NCI-H1436 treated with DMSO at 0.1 percent for 48 hours (cell line): Measurements from ENCODE around the gene DDOST.

ENCODE experiments used
- DNase-seq: peaks from one replicate; lab custom pipeline; 2025; lab: John Stamatoyannopoulos, UW

DDOST gene

DNA sequence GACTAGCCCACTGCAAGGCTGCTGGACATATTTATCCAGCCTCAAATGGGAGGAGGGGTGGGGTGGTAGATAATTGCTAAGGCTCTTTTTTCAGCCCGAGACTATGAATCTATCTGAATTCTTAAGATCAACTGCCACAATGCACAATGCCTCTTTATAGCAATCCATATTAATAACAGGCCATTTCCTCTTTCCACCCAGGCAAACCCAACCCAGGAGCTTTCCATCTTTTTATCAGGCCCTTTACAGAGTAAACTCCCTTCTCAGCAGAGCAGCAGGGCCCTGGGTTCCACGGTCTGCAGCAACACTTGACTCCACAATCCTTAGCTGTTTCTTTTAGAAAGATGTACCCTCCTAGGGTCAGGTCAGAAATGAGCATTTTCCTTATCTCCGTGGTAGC is 806 bp downstream of the DDOST start:
- DNase-seq: no peak

DNA sequence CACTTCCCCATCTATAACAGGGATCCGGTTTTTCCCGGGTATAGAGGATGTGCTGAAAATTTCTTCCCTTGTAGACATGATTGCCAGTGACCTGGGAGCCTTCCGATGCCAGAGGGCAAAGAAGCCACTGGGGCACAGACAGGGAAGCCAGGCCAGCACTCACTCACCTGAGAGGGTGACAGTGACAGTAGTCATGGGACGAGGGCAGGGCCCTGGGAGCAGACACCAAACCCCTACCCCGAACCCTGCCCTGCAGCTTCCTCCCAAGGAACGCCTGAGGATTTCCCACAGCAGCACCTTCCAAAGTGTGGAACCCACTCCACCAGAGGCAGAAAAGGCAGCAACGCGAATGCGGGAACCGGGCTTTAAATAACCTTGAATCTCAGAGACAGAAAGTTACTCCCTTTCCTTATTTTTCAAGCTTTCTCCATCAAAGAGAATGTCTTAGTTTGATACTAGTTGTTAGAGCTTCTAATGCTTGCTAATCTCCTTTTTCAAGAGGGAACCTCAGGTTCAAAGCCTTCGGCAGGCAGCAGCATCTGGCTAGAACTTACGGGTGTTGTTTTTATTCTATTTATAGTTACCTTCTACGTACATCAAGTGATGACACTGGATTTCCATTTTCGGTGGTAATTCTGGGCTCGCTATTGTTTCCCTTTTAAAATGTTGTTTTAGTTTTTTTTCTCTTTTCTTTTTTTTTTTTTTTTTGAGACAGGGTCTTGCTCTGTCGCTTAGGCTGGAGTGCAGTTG is 2.8 kb downstream of the DDOST start:
- DNase-seq: no peak

DNA sequence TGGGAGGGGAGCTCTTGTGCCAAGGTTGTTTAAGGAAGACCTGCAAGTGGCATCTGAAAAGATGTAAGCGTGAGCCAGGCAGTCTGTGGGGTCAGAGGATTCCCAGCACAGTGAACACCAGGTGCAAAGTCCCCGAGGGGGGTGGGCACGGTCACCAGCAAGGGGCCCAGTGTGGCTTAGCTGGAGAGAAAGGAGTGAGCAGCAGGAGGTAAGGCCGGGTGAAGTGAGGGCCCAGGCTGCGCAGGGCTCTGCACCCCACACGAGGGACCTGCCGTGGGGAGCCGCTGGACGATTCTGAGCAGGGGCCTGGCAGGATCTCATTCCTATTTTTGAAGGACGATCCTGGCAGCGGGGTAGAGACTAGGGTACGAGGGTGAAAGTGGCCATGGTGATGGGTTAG is 4.1 kb downstream of the DDOST start:
- DNase-seq: no peak

DNA sequence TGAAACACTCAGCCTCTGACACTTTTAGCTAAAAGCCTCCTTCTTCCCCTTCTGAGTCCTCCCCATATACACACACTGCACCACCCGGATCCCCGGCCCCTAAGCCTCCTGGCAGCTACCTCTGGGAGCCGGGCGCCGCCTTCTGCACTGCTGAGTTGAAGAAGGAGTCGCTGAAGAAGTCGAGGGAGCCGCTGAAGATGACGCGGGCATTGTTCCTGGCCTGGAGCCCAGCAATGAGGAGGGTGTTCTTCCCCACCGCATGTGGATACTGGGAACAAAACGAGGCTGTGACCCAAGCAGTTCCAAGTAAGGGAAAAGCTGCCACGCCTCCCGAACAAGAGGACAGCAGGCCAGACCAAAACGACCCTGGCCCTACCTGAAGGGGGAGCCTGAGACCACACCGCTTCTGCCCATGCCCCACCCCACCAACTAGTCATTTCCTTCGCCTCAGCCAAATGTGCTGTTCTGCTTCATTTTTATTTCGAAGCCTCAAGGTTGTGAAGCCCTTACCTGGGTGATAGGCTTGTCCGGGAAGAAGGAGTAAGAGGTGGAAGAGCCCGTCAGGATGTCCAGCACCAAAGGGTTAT is 7.0 kb downstream of the DDOST start:
- no peak for DNase-seq

DNA sequence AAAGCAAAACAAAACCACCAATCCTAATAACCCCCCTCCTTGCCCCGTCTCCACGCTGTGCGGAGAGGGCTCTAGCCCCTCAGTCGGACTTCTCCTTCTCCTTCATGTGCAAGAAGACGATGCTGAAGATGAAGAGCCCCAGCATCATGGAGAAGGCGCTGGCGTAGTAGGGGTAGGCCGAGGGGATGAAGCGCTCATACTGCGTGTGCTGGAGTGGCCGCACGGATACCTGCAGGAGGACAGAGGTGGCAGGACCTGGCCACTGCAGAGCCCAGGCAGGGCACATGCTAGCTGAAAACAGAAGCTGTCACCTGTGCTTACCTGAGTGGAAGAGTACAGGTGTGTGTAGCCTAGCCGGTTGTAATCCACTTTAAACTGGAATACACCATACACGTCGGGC is 8.9 kb downstream of the DDOST start:
- DNase-seq: no peak

DNA sequence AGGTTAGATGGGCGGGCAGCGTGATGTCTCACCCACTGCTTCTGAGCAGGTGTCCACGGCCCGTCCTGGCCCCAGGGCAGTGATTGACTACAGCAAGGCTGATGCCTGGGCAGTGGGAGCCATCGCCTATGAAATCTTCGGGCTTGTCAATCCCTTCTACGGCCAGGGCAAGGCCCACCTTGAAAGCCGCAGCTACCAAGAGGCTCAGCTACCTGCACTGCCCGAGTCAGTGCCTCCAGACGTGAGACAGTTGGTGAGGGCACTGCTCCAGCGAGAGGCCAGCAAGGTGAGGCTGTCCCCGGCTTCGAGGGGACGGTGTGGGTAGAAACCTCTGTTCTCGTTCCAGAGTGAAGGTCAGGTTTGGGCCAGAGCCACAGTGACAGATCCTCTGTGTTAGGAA is 12.2 kb downstream of the DDOST start:
- no peak for DNase-seq

DNA sequence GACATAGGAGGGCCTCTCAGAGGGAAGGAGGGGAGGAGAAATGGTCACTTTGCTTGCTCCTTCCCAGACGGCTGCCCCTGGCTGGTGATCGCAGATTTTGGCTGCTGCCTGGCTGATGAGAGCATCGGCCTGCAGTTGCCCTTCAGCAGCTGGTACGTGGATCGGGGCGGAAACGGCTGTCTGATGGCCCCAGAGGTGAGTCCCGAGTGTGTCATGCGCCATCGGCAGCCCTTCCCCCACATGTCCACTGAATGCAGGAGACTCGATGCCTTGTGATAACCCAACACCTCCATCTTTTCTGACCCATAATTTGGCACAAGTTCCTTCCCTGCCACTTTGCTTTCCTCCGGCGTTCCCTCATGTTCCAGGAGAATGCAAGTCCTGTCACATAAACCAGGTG is 12.7 kb downstream of the DDOST start:
- DNase-seq: no peak

DNA sequence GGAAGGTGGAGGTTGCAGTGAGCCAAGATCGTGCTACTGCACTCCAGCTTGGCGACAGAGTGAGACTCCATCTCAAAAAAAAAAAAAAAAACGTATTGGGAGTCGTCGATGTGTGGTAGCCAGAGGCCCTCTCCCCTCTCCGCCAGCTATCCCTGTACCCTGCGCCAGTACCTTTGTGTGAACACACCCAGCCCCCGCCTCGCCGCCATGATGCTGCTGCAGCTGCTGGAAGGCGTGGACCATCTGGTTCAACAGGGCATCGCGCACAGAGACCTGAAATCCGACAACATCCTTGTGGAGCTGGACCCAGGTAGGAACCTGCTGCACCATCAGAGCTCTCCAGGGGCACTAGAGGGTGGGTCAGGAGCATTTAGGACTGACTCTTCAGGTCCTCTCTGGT is 15.8 kb downstream of the DDOST start:
- DNase-seq: no peak

DNA sequence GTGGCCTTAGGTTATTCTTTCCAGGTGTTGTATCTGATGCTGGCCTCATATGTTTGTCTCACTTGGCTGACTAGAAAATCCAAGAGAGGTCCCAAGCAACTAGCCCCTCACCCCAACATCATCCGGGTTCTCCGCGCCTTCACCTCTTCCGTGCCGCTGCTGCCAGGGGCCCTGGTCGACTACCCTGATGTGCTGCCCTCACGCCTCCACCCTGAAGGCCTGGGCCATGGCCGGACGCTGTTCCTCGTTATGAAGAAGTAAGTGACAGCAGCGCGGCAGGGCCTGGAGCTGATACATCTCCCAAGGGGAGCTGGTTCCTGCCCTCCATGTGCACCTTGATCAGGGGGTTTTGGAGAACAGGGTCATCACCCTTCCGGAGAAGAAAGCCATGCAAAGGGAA is 16.8 kb downstream of the DDOST start:
- no peak for DNase-seq

DNA sequence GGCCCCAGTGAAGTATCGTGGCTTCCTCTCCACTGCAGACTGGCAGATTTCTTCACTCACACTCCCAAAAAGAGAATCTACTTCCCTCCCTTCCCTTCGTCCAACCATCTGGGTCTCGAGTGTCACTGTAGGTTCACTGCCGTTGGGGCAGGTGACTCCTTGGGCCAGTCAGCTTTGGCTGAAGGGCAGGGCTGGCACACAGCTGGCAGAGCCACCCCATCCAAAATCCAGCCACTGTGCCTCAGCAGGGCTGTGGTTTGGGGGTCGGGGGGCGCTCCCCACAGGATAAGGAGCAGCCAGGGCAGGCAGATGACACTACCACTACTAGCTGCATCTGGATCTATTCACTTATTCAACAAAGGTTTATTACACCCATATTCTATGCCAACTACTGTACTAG is 18.1 kb downstream of the DDOST start:
- no peak for DNase-seq

DNA sequence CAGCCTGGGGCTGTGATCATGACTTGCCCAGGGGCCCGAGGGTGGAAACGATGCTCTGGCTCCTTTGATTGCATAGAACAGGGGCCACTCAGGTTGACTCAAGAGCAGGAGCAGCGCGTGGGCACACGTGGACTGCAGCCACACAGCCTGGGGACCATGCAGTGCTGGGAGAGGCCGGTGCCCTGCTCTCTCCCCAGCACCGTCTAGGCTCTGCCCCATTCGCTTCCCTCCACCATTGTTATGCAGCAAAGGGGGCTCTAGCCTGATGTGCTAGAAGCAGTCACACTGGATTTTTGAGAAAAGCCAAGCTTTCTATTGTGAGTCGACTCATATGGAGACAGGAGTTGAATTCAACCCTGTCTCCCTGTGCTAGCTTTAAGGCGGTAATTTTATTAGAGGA is 19.2 kb downstream of the DDOST start:
- no peak for DNase-seq

DNA sequence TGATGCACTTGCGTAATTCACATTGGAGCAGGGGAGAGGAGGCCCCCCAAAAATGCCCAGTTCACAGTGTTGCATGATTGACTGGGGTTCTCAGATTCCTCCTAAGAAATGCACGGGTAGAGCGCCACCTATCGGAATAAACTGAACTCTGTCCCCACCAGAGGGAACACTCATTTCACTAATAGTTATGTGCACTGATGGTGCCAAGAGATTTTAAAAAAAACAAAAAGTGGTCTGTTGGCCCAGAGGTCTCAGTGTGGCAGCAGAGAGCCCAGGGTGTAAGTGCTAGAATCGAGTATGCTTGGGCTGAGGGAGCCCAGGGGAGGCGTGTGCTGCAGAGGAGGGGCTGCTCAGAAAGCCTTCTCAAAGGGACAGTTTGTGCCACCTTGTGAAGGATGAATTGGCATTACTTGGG is 21.0 kb downstream of the DDOST start:
- no peak for DNase-seq

DNA sequence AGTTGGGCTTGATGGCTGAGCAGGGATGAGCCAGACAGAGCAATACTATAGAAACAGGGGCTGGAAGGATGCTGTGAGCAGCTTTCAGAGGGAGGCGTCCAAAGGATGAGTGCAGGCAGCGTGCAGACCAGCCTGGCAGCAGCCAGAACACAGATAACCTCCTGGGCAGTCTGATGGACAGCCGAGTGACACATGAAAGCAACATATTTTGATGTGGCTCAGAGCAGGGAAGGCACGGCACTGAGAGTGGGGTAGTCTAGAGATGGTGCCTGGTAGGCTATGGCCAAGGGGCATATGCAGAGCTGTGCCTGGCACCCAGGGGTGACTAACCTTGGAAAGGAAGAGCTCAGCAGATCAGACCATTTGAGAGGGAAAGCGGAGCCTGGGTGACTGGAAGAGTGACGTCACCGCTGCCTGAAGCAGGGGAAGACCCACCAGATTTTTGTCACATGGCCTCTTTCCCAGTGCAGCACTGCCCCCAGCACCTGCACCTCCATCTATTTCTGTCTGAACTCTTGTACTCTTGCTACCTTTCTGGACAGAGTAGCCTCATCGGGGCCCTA is 24.3 kb downstream of the DDOST start:
- DNase-seq: no peak

DNA sequence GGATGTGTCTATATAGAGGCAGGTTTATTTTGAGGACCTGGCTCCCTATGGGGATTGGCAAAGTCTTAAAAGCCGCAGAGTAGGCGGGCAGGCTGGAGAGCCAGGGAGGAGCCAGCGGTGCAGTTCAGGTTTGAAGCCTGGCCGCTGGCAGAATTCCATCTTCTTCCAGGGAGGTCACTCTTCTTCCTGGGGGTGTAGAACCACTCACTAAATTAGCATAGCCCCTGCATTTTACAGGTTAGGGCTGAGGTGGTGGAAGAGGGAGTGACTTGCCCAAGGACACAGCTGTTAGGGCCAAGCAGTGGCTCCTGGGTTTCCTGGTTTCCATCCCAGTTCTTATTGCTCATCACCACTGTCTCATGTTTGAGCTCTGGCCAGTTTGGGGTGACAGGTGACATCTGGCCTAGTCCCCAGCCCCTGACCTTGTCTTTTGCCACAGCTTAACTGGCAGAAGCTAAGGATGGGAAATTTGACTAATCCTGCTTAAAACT is 26.5 kb downstream of the DDOST start:
- no peak for DNase-seq

DNA sequence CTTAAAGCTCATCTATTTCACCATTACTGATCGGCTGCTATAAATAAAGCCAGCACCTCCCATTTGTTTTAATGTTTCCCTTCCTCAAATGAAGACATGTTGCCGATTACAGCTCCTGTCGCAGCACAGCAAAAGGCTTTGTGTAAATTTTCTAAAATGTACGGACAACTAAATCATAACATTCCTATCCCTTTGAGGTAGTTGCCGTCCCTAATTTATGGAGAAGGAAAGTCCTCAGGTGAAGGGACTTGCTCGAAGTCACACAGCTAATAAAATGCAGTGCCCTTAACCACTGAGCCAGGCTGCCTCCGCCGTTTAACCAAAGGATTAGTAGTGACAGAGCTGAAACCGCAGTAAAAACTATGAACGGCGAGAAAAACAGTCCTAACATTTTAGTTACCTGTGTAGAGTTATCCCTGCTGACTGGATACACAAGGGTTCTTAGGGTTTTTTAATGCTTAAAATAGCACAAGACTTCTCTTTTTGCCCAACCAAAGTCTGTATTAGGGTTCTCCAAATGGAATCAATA is 27.0 kb downstream of the DDOST start:
- DNase-seq: no peak

DNA sequence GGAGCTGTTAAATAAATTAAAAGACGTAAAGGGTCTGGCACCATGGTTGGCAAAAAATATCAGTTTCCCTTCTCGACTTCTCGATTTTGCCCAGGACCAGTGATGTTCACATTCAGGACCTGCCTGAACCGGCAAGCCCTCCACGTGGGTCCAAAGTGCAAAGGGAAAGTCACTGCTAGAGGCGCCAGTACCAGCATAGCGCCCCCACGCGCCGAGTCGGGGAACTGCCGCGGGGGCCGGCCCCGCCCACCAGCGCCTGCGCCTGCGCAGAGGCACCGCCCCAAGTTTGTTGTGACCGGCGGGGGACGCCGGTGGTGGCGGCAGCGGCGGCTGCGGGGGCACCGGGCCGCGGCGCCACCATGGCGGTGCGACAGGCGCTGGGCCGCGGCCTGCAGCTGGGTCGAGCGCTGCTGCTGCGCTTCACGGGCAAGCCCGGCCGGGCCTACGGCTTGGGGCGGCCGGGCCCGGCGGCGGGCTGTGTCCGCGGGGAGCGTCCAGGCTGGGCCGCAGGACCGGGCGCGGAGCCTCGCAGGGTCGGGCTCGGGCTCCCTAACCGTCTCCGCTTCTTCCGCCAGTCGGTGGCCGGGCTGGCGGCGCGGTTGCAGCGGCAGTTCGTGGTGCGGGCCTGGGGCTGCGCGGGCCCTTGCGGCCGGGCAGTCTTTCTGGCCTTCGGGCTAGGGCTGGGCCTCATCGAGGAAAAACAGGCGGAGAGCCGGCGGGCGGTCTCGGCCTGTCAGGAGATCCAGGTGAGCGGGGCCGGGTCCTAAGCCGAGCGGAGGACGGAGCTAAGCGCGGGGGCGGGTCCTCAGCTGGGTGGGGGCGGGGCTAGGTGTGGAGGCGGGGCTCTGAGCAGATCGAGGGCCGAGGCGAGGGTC is 27.7 kb downstream of the DDOST start, which contains the start of gene PINK1:
TSS of gene PINK1 (plus strand) at position 269 of the 875 bp plus-strand sequence. CDS start at position 360, 91 bp downstream.
- DNase-seq: peak; percentile 10

DNA sequence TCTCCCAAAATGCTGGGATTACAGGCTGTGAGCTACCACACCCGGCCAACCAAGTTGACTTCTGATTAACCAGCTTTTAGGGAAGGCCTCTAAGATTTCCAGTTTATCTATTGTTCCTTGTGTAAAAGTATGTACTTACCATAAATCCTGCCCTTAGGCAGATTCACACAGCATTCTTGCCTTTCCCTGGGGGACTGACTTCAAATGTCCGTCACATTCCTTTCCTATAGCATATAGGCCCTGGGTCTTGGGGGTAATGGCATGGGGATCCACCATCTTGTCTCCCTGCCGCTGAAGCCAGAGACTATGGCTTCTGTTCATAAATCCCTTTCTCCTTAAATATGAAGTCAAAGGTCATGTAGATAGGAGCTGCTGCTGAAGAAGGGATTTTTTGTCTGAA is 28.8 kb downstream of the DDOST start:
- DNase-seq: no peak

DNA sequence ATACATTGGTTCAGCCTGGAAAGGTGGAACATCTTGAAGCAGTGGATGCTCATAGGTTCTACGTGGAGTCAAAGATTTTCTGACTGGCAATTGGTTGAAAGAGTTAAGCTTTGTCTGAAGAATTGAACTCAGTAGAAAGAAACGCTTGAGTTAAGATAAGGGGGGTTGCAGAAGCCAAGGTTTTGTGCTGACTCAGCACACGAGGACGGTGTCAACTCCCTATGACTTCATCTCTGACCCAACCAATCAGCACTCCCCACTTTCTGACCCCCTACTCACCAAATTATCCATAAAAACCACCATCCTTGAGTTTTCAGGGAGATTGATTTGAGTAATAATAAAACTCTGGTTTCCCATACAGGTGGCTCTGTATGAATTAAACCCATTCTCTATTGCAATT is 30.4 kb downstream of the DDOST start:
- no peak for DNase-seq

DNA sequence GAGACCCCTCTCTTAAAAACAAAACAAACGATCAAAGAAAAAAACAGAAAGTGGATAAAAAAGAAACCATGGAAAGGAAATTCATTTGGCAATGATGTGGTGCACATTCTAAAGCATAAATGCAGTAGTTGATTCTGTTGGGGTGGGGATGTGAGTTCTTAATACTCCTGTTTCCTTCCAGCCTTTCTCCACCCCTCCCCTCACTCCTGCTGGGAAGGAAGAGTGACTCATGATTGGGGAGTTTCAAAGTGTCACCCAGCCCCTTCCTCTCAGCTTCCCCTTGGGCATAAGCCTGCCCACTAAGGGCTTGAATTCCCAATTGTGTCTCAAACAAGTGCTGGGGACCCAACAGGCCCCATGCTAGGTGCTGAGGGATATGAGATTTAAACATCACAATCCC is 34.6 kb downstream of the DDOST start:
- DNase-seq: no peak

DNA sequence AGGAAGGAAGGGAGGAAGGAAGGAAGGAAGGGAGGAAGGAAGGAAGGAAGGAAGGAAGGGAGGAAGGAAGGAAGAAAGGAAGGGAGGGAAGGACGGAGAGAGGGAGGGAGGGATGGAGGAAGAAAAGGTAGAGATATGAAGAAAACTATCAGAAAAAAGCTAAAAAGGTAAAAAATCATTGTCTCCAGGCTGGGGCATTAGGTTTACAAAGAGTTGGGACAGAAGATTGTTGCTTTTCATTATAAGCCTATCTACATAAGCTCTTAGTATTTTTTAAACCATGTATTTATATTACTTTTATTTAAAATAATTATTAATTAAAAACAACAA is 35.1 kb downstream of the DDOST start:
- no peak for DNase-seq

DNA sequence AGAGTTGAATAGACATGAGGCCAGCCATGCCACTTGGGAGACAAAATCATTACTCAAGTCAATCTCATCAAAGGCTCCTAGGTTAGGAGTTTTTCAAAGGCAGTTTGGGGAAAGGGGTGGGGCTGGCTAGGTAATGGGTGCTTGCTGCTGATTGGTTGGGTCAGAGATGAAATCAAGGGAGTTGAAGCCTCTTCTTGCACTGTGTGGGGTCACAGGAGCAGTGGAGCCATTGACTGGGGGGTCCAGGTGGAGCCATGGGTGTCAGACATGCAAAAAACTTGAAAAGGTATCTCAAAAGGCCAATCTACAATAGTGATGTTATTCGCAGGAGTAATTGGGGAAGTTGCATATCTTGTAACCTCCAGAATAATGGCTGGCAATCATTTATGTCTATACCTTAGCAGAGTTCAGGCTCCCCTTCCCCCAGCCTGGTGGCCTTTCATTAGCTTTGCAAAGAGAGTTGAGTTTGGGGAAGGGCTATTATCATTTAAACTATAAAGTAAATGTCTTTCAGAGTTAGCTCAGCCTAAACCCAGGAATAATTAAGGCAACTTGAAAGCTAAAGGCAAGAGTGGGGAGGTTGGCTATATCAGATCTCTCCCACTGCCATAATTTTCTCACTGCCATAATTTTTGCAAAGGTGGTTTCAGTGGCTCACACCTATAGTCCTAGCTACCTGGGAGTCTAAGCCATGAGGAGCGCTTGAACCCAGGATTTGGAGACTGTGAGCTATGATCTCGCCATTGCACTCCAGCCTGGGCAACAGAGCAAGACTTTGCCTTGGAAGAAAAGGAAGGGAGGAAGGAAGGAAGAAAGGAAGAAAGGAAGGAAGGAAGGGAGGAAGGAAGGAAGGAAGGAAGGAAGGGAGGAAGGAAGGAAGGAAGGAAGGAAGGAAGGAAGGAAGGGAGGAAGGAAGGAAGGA is 35.7 kb downstream of the DDOST start:
- no peak for DNase-seq
